GM12892 (cell line): ENCODE measurements around the gene TCEAL7.

ENCODE experiments used
- POLR2A ChIP-seq: IDR thresholded peaks from 2 replicates; pipeline ENCODE4 v1.6.1; 2011; ENCODE audit warnings: low read depth, low read length, control low read depth
- POLR2AphosphoS5 ChIP-seq: IDR thresholded peaks from 2 replicates; pipeline ENCODE4 v1.6.1; 2011; ENCODE audit warnings: low read depth, low read length, control low read depth
- TAF1 ChIP-seq: IDR thresholded peaks from 2 replicates; pipeline ENCODE4 v1.6.1; 2011; ENCODE audit warnings: low read depth, mild to moderate bottlenecking, control low read depth, low read length, borderline replicate concordance

DNA sequence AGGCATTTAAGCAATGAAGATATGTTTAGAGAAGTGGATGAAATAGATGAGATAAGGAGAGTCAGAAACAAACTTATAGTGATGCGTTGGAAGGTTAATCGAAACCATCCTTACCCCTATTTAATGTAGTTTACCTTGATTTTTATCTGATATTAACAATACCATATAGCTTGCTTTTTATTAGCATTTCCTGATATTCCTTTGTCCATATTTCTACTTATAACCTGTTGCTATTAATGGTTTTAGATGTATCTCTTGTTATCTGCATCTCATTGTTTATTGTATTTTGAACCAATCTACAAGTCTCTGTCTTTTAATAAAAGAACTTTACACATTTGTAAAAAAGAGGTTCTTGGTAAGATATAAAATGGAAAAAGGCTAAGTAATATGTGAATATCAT is 27.8 kb downstream of the TCEAL7 start:
- TF ChIP-seq POLR2AphosphoS5 (no peak), POLR2A (no peak), TAF1 (no peak)
